ENCODE measurements around the gene ARHGAP28. TPM values are rescaled to one million over a fixed set of nuclear protein-coding genes. Genes with fewer than 3 reads are reported as not detected.
"Not testable (repeated sequence)": the region's sequence is repeated elsewhere in the genome, so short reads cannot be mapped to it uniquely, and the experiment has no call there.

Gene ARHGAP28
- total RNA-seq, 4 donors from 2014 or later = 1.1 to 26.3 (median 2.6) TPM

DNA sequence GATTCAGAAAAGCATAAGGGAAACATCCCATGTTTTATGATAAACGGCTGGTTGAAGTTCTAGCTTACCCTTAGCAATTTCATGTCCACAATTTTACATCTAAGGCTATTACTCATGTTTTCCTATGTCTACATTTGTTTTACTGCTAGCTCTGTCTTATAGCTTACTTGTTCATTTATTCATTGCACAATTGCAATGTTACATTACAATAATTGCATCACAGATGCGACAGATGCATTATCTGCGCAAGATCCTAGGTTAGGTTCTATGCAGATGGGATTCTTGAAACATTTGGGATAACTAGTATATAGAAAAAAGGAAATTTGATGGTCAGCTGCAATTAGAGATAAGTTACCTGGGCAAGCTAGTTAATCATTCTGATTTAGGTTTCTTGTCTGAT, 108.4 kb downstream of the ARHGAP28 start:
- intact Hi-C loops (cut with DNase I; ENCODE audit: low total_unique reads) (no loop called here), in situ Hi-C loops (cut with MboI; ENCODE audit: low pct_ligation_motif_present in 1 of 4, low pct_unique_long_range_greater_than_20kb in 1 of 4, low sequenced_read_pairs in 3 of 4) (no loop called here)
- Histone ChIP-seq H3K4me3 (no peak overlapping the region), H3K27ac (no peak overlapping the region), H3K4me1 (no peaks in the 10 kb centered on the region), H3K27me3 (no peaks in the 10 kb centered on the region), H3K9me3 (no peaks in the 10 kb centered on the region), H3K36me3 (no peaks in the 10 kb centered on the region)
- DNase-seq = no peak
- WGBS, 2 donors (ENCODE audit: low coverage in 1 of 2) = 83 to 92% methylated on average over 3 of the region's 3 CpGs
- TF ChIP-seq POLR2AphosphoS5 (IDR thresholded peaks at IDR 0.05) (no peak), POLR2A (IDR thresholded peaks at IDR 0.05) (no peak), EP300 (IDR thresholded peaks at IDR 0.05; ENCODE audit: low read depth) (no peak)
- TF ChIP-seq, protein P1, sequence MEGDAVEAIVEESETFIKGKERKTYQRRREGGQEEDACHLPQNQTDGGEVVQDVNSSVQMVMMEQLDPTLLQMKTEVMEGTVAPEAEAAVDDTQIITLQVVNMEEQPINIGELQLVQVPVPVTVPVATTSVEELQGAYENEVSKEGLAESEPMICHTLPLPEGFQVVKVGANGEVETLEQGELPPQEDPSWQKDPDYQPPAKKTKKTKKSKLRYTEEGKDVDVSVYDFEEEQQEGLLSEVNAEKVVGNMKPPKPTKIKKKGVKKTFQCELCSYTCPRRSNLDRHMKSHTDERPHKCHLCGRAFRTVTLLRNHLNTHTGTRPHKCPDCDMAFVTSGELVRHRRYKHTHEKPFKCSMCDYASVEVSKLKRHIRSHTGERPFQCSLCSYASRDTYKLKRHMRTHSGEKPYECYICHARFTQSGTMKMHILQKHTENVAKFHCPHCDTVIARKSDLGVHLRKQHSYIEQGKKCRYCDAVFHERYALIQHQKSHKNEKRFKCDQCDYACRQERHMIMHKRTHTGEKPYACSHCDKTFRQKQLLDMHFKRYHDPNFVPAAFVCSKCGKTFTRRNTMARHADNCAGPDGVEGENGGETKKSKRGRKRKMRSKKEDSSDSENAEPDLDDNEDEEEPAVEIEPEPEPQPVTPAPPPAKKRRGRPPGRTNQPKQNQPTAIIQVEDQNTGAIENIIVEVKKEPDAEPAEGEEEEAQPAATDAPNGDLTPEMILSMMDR (IDR thresholded peaks at IDR 0.05) = no peak

- Histone ChIP-seq H3K4me1 (no peaks in the 10 kb centered on the region), H3K27ac (no peak overlapping the region), H3K9me3 (no peaks in the 10 kb centered on the region), H3K27me3 (no peaks in the 10 kb centered on the region), H3K36me3 (no peaks in the 10 kb centered on the region), H3K4me3 (no peak overlapping the region)
- in situ Hi-C loops (cut with MboI; ENCODE audit: low pct_ligation_motif_present in 1 of 4, low pct_unique_long_range_greater_than_20kb in 1 of 4, low sequenced_read_pairs in 3 of 4) (no loop called here), intact Hi-C loops (cut with DNase I; ENCODE audit: low total_unique reads) (no loop called here)
- TF ChIP-seq, protein P1 (IDR thresholded peaks at IDR 0.05) = no peak
- TF ChIP-seq POLR2A (IDR thresholded peaks at IDR 0.05) = no peak
- no peak for TF ChIP-seq EP300 (IDR thresholded peaks at IDR 0.05; ENCODE audit: low read depth)
- TF ChIP-seq POLR2AphosphoS5 (IDR thresholded peaks at IDR 0.05) = no peak
- 67 to 78% methylated on average over 1 to 3 of the region's 3 CpGs for WGBS, 2 donors (ENCODE audit: low coverage in 1 of 2)
- no peak for DNase-seq
These were observed 112.6 kb downstream of the ARHGAP28 start for GRCh38 chr18:6842081-6842480.

DNA sequence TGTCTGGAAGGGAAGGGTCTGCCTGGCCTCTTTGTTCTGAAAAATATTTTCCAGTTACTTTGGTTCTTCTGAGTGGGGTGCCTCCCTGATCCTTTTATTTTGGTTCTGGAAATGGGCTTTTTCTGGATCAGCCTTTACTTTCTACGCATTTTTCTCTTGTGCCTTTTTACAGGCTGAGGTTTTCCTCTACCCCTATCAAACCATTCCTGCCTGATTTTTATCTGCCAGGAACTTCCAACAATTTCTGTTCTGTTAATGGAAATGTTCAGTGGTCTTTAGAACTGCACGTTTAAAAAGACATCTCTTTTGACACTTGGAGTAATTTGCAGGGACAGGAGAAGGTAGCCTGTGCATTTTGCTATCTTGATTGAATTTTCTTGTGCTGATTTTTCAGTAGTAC, 113.8 kb downstream of the ARHGAP28 start:
- Histone ChIP-seq H3K27ac (no peak overlapping the region), H3K27me3 (no peaks in the 10 kb centered on the region), H3K9me3 (no peaks in the 10 kb centered on the region), H3K36me3 (no peaks in the 10 kb centered on the region), H3K4me3 (no peak overlapping the region), H3K4me1 (no peaks in the 10 kb centered on the region)
- DNase-seq = no peak
- WGBS, 2 donors (ENCODE audit: low coverage in 1 of 2) = 63 to 64% methylated on average over 2 of the region's 2 CpGs
- intact Hi-C loops (cut with DNase I; ENCODE audit: low total_unique reads) = no loop called here
- TF ChIP-seq POLR2A (IDR thresholded peaks at IDR 0.05) = no peak
- TF ChIP-seq, protein P1 (IDR thresholded peaks at IDR 0.05) = no peak
- TF ChIP-seq EP300 (IDR thresholded peaks at IDR 0.05; ENCODE audit: low read depth) = no peak
- no peak for TF ChIP-seq POLR2AphosphoS5 (IDR thresholded peaks at IDR 0.05)
- in situ Hi-C loops (cut with MboI; ENCODE audit: low pct_ligation_motif_present in 1 of 4, low pct_unique_long_range_greater_than_20kb in 1 of 4, low sequenced_read_pairs in 3 of 4) = no loop called here

DNA sequence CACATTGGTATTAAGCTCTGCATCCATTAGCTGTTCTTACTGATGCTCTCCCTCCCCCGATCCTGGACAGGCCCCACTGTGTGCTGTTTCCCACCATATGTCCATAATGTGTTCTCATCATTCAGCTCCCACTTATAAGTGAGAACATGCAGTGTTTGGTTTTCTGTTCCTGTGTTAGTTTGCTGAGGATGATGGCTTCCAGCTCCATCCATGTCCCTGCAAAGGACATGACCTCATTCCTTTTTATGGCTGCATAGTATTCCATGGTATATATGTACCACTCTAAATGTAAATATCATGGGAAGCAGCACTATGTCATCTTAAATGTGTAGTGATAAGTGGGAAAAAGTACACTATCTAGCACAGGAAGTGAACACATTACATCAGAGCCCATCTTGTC, 116.0 kb downstream of the ARHGAP28 start:
- intact Hi-C loops (cut with DNase I; ENCODE audit: low total_unique reads); H3K4me1 ChIP-seq; H3K4me3 ChIP-seq; H3K27me3 ChIP-seq; DNase-seq; H3K36me3 ChIP-seq; in situ Hi-C loops (cut with MboI; ENCODE audit: low pct_ligation_motif_present in 1 of 4, low pct_unique_long_range_greater_than_20kb in 1 of 4, low sequenced_read_pairs in 3 of 4); H3K27ac ChIP-seq; H3K9me3 ChIP-seq: not testable (repeated sequence)
- 76 to 88% methylated on average over 1 of the region's 1 CpG for WGBS, 2 donors (ENCODE audit: low coverage in 1 of 2)

- Histone ChIP-seq H3K4me3 (no peak overlapping the region), H3K36me3 (no peaks in the 10 kb centered on the region), H3K4me1 (no peaks in the 10 kb centered on the region), H3K27ac (no peak overlapping the region), H3K9me3 (peaks cover 0 to 3% of the 10 kb centered on the region in 2 donors), H3K27me3 (no peaks in the 10 kb centered on the region)
- intact Hi-C loops (cut with DNase I; ENCODE audit: low total_unique reads) = no loop called here
- in situ Hi-C loops (cut with MboI; ENCODE audit: low pct_ligation_motif_present in 1 of 4, low pct_unique_long_range_greater_than_20kb in 1 of 4, low sequenced_read_pairs in 3 of 4) = no loop called here
- DNase-seq = no peak
- no peak for TF ChIP-seq POLR2A (IDR thresholded peaks at IDR 0.05)
- TF ChIP-seq POLR2AphosphoS5 (IDR thresholded peaks at IDR 0.05) = no peak
- TF ChIP-seq EP300 (IDR thresholded peaks at IDR 0.05; ENCODE audit: low read depth) = no peak
- TF ChIP-seq, protein P1 (IDR thresholded peaks at IDR 0.05) = no peak
- WGBS, 2 donors (ENCODE audit: low coverage in 1 of 2) = 70 to 90% methylated on average over 1 of the region's 1 CpG
These were observed 120.9 kb downstream of the ARHGAP28 start for GRCh38 chr18:6850396-6850795.

Data from transverse colon (tissue), 4 donors.